HG02623 (cell line): ENCODE measurements around the gene AHCYL2.
"Not testable (repeated sequence)": the region's sequence is repeated elsewhere in the genome, so short reads cannot be mapped to it uniquely, and the experiment has no call there.

Source experiments
- ATAC-seq: cut with Tn5 transposase; IDR thresholded peaks from one replicate; pipeline ENCODE4 v1.9.1; 2021; ENCODE audit warnings: moderate library complexity; ENCODE audit not compliant: unreplicated experiment

AHCYL2 gene

DNA sequence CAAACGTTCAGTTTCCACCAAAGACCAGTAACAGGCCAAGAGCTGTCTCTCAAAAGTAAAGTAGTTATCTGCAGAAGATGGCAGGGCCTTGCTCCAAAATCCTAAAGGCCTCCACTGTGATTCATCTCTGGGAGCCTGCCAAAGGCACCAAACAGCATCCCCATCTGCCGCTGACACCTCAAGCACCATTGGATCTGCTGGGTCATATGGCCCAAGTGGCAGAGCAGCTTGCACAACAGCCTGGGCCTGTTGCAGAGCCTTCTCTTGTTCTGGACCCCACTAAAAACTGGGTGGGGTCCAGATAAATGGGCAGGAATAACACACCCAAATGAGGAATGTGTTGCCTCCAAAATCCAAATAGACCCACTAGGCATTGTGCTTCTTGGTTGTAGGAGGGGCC lies 222.1 kb downstream of the AHCYL2 start:
- ATAC-seq, result not testable (repeated sequence)

DNA sequence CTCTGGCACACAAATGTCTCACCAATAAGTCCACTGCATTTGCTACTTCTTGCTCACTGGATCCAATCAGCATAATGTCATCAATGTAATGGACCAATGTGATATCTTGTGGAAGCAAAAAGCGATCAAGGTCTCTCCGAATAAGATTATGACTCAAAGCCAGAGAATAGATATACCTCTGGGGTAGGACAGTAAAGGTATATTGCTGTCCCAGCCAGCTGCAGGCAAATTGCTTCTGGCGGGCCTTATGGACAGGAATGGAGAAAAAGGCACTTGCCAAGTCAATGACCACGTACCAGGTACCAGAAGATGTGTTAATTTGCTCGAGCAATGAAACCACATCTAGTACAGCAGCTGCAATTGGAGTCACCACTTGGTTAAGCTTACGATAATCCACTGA lies 222.6 kb downstream of the AHCYL2 start:
- ATAC-seq, result not testable (repeated sequence)

DNA sequence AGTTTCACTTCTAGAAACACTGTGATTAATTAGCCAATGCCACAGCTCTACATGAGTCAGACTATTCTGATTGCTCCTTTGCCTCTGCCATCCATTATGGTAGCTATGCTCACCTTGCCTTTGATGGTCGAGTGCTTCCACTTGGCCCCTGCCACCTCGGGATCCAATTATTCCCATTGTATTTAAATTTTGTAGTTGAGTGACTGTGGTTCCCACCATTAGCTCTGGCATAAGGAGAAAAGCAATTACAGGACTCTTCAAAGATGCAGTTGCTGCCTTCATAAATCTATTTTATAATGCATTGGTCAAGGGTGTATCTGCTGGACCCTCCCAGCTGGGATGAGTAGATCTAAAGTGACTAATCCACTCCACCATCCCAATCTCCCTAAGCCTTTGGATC lies 223.8 kb downstream of the AHCYL2 start:
- ATAC-seq, result not testable (repeated sequence)

DNA sequence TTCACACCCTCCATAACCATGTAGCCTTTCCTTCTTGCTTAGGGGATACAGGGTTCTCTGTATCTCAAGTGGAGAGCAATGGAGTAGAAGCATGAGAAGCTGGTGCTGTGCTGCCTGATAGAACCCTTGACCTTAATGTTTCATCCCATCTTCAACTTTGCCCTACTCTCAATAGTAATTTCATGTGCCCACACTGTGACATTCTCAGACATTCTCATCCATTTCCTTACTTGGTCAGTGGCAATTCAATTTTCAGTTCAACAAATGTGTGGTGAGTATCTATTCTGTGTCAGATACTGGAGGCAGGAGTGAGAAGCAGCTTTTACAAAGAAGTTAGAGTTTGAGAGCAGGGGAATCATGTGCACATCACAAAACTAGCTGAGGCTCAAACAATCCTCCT lies 225.5 kb downstream of the AHCYL2 start:
- no peak for ATAC-seq

DNA sequence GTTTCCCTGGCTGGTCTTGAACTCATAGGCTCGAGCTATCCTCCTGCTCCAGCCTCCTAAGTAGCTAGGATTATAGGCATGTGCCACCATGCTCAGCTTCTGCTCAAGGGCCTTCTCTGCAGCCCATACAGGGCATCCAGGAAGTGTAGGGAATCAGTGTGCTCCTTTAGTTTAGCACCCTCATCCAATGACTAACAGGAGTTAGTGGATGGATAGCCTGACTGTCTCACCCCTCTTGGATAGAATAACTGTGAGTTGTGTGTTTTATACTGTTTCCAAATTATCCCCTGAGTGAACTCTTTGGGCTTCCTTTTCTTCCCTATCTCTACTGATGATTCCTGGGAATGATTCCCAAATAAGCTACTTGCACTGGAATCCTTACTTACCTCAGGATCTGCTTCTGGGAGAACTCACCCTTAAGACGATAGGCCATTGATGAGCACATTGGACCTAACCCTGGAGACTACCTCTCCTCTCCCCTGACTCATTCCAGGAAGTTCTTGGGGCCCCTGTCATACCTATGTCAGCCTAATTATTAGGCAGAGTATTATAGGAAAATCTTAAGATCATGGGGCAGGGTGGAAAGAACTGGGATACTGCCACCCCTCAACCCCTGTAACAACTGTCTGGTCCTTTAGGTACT lies 227.9 kb downstream of the AHCYL2 start:
- no peak for ATAC-seq

DNA sequence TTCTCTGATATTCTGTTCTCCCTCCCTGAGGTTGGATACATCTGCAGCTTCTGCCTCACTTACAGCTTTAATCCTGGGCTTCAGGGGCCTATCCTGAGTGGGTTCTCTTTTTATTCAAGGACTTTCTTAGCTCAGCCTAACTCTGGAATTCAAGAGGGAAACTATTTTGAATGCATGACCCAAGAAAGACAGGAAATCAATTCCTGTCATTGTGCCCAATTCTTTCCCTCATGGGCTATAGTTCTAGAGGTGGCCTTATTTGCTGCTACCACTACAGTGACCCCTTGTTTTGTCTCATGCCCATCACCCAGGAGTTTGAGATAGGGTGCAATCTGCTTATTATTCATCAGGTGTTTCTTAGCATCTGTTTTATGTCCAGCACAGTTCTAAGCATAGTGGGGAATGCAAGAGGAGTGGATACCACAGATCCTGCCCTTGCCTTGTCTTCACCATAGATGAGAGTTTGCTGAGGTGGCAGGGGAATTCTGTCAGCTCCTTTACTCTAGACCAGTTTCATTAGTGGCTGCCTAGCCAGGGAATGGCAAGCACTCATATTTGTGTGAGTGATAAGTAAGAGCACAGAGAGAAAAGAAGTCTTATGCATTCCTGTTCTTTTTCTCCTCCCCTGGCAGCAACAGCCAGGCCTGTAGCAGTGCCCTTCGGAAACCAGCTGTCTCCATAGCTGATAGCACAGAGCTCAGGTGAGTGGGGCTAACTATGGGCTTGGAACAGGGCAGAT lies 228.8 kb downstream of the AHCYL2 start:
- no peak for ATAC-seq

DNA sequence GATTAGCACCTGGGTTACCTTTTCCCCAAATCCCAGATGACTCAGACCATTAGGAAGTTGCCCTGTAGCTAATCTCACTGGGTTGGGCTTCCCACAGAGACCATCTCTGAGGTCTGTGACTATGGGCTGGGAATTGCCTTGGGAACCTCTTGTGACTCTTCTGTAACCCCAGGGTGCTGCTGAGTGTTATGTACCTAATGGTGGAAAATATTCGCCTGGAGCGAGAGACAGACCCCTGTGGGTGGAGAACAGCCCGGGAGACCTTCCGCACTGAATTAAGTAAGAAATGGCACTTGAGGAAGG lies 229.4 kb downstream of the AHCYL2 start:
- no peak for ATAC-seq

DNA sequence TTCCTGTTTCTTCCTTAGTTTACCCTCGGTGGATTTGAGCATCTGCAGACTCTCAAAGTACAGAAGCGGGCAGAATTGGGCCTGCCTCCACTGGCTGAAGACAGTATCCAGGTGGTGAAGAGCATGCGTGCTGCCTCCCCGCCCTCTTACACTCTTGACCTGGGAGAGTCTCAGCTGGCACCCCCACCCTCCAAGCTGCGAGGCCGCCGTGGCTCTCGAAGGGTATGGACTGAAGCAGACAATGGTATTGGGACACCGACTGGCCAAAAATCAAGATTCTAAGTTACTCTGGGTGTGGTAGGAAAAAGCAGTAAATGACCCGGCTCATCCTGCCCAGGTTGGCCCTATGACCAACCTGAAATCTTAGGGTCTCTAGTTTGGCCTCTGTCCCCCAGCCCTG lies 231.6 kb downstream of the AHCYL2 start:
- ATAC-seq, result no peak

DNA sequence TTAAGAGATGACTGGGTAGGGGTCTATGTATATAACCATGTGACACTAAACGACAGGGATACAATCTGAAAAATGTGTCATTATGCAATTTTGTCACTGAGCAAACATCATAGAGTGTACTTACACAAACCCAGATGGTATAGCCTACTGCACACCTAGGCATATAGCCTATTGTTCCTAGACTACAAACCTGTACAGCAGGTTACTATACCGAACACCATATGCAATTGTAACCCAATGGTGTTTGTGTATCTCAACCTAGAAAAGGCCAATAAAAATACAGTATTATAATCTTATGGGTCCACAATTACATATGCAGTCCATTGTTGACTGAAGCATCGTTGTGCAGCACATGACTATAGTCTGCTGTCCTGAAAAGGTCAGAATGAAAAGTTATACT lies 232.3 kb downstream of the AHCYL2 start:
- ATAC-seq, result no peak

DNA sequence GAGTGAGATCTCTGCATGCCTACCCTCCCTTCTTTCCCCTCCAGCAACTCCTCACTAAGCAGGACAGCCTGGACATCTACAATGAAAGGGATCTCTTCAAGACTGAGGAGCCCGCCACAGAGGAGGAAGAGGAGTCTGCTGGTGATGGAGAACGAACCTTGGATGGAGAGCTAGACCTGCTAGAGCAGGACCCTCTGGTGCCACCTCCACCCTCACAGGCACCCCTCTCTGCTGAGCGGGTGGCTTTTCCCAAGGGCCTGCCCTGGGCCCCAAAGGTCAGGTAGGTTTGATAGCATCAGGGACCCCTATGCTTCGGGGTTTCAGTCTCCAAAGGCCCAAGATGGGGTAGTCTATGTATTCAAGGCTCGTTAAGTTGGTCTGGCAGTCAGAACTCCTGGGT lies 233.3 kb downstream of the AHCYL2 start:
- ATAC-seq, result no peak

DNA sequence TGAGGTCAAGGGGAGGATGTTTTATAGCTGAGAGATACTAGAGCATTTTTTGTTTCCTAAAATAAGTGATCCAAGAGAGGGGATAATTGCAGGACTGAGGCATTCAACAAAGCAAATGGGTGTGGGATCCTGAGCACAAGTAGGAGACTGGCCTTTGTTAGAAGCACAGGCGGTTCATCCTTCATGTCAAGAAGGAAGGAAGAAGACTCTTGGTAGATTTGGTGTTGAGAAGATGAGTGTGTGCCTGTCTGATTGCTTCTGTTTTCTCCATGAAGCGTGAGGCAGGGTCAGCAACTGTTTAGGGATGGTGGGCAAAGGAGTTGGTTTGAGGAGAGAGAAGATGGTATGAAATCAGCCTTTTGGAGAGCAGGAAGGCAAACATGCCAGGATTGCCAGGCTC lies 237.0 kb downstream of the AHCYL2 start:
- ATAC-seq, result no peak

DNA sequence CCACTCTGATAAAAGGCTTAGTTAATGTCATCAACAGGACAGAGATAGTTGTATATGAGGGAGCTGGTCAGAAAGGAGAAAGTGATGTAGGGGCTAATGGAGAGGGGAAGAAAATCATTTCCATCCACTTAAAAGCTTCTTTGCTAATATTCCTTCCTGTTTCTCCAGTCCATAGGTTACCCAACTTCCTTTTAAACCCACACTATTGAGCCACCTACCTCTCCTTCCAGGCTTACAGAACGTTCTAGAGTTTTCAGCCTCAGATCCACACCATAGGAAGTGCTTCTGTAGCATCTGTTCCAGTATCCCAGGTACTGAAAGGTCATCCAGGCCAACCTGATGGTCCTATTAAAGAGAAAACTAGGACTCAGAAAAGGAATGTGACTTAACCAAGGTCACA lies 237.6 kb downstream of the AHCYL2 start:
- no peak for ATAC-seq

DNA sequence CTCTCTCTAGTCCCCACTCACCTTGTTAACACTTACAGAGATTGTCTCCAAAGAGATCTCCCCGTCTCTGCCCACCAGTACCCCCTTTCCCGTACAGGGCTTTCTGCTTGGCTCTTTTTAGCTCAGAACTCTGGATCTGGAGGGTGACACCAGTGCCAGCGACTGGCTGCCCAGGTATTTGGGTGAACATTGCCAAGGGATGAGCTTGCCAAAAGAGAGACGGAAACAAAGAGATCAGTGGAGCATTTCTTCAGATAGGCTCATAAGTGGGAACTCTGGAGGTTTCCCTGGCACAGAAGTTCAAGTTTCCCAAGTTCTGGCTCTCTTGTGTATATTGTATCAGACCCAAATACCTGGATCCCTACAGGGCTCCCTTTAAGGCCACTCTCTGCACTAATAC lies 239.4 kb downstream of the AHCYL2 start:
- no peak for ATAC-seq

DNA sequence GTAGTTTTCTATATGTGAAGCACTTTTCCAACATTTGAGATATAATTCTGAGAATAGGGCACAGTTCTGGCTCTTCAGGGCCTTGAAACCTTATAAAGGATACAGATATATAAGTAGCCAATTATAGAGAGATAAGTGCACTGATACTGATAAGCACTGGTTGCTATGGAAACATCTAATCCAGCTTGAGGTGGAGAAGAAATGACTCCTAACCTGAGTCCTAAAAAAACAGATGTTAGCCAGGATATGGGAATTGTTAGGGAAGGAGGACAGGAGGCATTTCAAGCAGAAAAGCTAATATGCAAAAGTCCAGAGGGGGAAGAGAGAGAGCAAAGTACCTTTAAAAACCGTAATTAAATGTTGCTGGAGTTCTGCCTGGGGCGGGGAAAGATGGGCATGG lies 240.2 kb downstream of the AHCYL2 start:
- ATAC-seq, result no peak

DNA sequence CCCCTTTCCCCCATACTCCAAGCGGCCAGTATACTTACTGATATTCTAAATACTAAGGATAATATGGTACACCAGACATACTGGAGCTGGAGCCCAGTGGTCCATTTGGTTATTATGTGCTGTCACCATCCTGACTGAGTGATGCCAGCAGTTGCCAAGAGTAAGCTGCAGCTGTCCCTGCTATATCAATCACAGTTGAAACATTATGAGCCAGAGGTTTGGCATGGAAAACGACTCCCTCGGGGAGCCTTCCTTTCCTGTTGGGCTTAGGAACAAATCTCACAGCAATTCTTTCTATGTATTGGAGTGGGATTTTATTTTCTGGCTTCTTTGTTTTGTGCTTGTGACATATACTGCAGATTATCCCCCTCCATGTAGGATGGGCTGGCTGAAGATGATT lies 242.0 kb downstream of the AHCYL2 start:
- ATAC-seq, result no peak

DNA sequence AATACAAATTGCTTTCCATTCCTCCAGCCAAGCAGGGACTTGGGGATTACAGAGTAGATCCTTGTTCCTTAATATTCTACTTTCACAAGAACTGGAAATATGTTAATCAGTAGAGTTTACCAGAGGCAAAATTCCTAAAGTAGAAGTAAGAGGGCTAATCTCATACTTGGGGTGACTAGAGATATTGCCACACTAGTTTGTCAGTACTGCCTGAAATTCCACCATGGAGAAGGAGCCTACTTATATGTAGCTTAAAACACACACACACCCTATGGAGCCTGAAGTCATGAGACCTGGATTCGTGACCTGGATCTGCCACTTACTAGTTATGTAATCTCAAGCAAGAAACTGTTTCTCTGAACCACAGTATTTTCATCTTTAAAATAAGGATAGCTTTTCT lies 243.3 kb downstream of the AHCYL2 start:
- no peak for ATAC-seq

DNA sequence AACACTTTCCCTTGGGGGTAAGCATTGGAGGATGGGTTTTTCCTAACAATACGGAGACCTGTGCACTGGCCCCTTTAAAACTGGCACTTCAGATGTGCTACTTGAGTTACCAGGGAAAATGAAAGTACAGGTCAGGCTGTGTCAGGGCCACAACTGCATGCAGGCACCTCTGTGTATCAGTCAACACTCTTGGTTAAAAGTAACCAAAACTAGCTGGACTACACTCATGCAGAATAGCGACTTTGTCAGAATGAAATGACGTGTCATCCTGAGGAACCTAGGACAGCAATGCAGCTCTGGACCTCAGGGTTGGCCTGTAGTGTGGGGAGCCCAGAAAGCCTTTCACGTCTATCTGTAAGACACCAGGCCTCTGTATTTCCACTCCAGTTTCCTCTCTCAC lies 243.7 kb downstream of the AHCYL2 start:
- no peak for ATAC-seq

DNA sequence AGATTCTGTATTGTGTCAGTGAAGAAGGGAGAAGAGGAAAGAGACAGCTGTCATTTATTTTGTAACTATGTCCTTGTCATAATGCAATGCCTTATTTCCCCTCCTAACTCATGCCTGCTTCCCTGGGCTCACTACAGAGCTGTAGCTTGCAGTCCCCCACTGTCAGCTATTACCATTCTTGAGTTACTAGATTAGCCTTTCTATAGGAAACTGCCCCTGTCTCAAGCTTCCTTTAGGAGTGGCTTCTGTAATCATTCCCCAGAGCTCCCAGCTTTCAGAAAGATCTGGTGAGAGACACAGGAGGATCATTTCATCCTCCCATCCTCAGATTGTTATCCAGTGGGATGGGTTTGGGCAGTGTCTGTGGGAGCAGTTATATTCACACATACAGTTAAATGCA lies 245.1 kb downstream of the AHCYL2 start:
- no peak for ATAC-seq

DNA sequence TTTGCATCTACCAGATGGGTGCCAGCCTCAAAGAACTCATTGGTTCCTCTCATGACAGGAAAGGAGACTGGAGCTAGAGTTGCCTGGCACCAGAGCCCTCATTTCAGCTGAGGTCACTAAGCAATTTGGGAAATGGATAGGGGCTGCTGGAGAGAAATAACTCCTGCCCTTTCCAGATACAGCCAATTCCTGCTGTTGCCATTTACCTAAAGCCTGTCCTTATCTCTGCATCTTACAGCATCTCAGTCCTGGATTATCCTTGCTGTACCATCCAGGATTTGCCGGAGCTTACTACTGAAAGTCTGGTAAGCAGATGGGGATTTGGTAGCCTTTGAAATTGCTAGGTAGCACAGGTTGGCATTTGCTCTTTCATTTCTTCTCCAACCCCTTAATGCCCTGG lies 245.6 kb downstream of the AHCYL2 start:
- ATAC-seq, result no peak

DNA sequence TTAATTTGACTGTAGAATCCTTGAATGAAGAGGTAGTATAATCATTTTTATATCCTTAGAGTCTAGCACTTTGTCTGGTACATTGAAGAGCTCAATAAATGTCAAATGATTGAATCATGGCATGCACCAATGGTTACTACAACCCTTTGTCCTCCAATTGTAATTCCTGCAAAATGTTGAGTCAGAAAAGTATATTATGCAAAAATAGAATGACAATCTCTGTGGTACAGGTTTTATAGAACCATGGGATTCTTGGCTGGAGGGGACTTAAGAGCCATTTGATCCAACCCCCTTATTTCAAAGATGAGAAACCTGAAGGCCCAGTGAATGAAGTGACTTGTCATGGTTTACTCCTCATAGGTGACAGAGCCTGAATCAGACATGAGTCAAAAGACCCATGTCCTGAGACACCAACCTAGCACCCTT lies 246.6 kb downstream of the AHCYL2 start:
- ATAC-seq, result no peak

DNA sequence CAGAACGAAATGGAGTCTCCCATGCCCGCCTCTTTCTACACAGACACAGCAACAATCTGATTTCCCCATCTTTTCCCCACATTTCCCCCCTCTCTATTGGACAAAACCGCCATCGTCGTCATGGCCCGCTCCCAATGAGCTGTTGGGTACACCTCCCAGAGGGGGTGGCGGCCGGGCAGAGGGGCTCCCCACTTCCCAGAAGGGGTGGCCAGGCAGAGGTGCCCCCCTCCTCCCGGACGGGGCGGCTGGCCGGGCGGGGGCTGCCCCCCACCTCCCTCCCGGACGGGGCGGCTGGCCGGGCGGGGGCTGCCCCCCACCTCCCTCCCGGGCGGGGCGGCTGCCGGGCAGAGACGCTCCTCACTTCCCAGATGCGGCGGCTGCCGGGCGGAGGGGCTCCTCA lies 251.1 kb downstream of the AHCYL2 start:
- not testable (repeated sequence) for ATAC-seq

DNA sequence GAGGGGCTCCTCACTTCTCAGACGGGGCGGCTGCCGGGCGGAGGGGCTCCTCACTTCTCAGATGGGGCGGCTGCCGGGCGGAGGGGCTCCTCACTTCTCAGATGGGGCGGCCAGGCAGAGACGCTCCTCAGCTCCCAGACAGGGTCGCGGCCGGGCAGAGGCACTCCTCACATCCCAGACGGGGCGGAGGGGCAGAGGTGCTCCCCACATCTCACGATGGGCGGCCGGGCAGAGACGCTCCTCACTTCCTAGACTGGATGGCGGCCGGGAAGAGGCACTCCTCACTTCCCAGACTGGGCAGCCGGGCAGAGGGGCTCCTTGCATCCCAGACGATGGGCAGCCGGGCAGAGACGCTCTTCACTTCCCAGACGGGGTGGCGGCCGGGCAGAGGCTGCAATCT lies 251.6 kb downstream of the AHCYL2 start:
- not testable (repeated sequence) for ATAC-seq
